GM21786 (cell line): ENCODE measurements around the gene TPBGL.

ENCODE experiments used
- ATAC-seq: cut with Tn5 transposase; IDR thresholded peaks from one replicate; pipeline ENCODE4 v1.9.1; 2021; ENCODE audit not compliant: unreplicated experiment

Gene TPBGL, protein sequence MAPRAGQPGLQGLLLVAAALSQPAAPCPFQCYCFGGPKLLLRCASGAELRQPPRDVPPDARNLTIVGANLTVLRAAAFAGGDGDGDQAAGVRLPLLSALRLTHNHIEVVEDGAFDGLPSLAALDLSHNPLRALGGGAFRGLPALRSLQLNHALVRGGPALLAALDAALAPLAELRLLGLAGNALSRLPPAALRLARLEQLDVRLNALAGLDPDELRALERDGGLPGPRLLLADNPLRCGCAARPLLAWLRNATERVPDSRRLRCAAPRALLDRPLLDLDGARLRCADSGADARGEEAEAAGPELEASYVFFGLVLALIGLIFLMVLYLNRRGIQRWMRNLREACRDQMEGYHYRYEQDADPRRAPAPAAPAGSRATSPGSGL

GRCh38 chr11:75240311-75241035 lies at the start of gene TPBGL:
Gene TPBGL (plus strand): TSS chr11:75240774. CDS start chr11:75241050, 276 bp downstream.
- no peak for ATAC-seq

GRCh38 chr11:75191330-75191717 lies 49.2 kb upstream of the TPBGL start:
- no peak for ATAC-seq

- ATAC-seq, result no peak
Measured at GRCh38 chr11:75193271-75193670, 47.3 kb upstream of the TPBGL start.

- ATAC-seq, result no peak
Measured at GRCh38 chr11:75193711-75194110, 46.9 kb upstream of the TPBGL start.

DNA sequence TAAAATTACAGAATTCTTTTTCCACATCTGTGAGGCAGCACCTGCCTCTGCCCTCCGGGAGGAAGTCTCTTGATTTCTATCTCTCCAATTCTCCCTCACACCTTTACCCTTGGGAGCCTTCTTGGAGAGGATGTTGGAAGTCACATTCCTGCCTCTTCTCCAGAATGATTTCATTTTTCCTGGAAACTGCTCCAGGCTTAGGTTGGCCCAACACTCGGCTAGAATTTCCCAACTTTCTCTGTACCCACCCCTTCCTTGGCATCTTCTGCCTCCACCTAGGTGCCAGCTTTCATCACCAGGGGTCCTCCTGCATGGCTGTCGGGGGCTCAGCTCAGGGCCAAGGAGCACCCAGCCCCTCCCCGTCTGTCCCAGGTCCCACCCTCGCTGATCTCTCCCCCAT lies 46.4 kb upstream of the TPBGL start:
- no peak for ATAC-seq

GRCh38 chr11:75195167-75195962 lies 45.2 kb upstream of the TPBGL start:
- no peak for ATAC-seq

DNA sequence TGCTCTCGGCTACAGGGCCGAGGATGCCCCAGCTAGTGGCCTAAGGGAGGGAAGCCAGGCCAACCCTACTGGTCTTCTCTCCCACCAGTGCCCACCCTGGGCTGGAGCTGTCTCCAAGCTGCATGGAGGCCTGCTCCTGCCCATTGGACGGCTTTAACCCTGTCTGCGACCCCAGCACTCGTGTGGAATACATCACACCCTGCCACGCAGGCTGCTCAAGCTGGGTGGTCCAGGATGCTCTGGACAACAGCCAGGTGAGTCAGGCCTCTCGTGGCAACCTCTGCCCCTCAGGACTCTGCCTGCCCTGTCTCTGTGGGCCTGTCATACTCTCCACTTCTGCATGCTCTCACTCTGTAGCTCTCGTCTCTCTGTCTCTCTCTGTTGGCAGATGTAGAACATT lies 44.1 kb upstream of the TPBGL start:
- ATAC-seq, result no peak

DNA sequence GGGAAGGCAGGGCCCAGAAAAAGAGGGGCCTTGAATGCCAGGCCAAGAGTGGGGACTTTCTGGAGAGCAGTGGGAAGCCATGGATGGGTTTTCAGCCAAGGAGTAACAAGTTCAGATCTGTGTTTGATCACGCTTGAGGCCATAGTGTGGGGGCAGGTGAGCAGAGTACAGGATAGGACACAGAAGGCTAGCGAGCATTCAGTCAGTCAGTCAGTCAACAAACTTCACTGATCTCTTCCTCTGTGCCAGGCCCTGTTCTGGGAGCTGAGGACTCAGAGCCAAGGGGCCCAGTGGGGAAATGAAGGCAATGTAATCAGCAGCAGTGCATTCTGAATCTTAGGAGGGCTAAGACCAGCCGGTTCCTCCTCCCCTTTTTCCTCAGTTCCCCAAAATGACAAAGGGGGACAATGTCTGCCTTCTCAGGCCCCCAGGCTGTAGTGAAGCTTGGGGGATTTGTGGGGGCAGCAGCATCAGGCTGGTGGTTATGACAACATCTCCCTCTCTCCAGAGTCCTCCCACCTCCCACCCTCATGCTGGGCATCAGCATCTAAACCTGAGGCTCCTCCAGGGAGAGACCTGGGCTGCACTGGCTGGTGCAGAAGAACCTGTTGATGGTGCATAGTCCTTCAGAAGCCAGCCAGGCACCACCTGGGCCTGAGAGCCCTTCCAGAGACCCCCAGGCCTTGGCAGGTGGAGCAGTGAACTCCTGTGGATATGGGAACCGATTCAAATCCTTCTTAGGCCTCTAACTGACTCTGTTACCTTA lies 42.9 kb upstream of the TPBGL start:
- no peak for ATAC-seq

GRCh38 chr11:75198278-75198973 lies 42.1 kb upstream of the TPBGL start:
- no peak for ATAC-seq

GRCh38 chr11:75199412-75199955 lies 41.1 kb upstream of the TPBGL start:
- no peak for ATAC-seq

GRCh38 chr11:75200051-75200450 lies 40.5 kb upstream of the TPBGL start:
- ATAC-seq, result no peak

GRCh38 chr11:75200531-75200930 lies 40.0 kb upstream of the TPBGL start:
- no peak for ATAC-seq

GRCh38 chr11:75201771-75202170 lies 38.8 kb upstream of the TPBGL start:
- ATAC-seq, result no peak

DNA sequence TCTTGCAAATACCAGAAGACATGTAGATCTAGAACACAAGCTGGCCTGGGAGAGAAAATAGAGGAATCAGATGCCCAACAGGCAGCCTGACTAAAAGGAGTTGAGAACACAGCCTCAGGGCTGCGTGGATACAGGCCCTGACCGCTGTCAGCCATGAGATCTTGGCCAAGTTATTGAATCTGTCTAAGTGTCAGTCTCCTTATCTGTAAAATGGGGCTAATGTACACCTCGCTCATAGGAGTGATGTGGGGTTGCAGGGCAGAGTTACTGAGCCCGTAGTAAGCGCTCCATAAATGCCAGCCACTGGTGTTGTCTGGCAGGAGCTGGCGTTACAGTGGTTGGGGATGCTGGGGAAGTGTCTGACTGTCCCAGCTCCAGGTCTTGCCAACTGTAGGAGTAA lies 38.4 kb upstream of the TPBGL start:
- ATAC-seq, result no peak

GRCh38 chr11:75203138-75203537 lies 37.4 kb upstream of the TPBGL start:
- ATAC-seq, result no peak

GRCh38 chr11:75203641-75204011 lies 36.9 kb upstream of the TPBGL start:
- ATAC-seq, result no peak

- no peak for ATAC-seq
Measured at GRCh38 chr11:75204012-75204674, 36.4 kb upstream of the TPBGL start.

DNA sequence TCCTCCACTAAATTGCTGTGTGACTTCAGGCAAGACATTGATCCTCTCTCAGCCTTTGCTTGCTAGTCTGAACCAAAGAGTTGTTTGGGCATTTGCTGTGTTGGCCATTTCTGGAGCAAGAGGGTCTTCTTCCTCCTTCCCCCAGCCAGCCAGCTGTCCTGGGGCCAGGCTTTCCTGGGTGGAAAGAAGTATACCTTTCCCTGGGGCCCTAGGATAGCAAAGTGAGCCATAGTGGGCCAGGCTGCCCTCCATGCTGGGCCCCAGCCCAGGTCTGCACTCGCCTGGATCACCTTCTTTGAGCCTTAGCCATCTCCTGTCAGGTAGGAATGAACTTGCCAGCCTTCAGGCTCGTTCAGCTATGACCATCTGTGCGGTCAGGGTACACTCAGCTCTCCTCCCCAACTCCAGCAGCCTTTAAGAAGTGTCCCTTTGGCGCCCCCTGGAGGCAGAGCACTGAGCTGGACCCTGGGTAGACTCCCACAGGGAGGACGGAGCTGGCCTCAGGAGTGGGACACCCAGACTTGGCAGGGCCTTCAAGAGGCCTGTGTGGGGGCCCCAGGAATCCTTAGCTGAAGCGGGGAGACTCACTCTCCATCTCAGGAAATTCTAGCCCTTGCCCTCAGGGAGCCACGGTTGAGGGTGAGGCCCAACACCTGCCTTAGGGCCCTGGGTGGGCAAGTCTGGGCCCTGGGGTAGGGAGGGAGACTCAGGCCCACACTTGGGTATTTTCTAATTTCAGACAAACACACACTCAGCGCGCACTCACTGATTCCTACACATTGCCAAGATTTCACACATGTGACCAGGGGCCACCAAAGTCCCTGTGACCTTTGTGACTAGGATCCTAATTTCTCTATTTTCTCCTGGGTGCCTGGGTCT lies 35.6 kb upstream of the TPBGL start:
- no peak for ATAC-seq
